Vagina (tissue), 2 donors: ENCODE measurements around the gene AK9.

Experiments used
- CTCF ChIP-seq, 3 experiments: fragments of 450-650 bp in 2 of 3; fragments of 200-600 bp in 1 of 3; sonication (generic) in 1 of 3; IDR thresholded peaks; one replicate each; pipeline ENCODE4 v1.5.1; 2017 to 2019; ENCODE audit warnings: antibody characterized with exemption in 3 of 3, mild to moderate bottlenecking in 2 of 3, moderate library complexity in 2 of 3
- POLR2AphosphoS5 ChIP-seq, 2 donors: sonication (generic); formaldehyde crosslinking; IDR thresholded peaks; one replicate each; pipeline ENCODE4 v1.9.0; 2017; ENCODE audit warnings: antibody characterized with exemption in 2 of 2, mild to moderate bottlenecking in 2 of 2, low read depth in 1 of 2; ENCODE audit not compliant: insufficient read depth in 1 of 2

GRCh38 chr6:109676724-109677123, 14.3 kb downstream of the AK9 start:
- no peak for TF ChIP-seq CTCF (IDR thresholded peaks at IDR 0.05)
- no peak for TF ChIP-seq POLR2AphosphoS5 (IDR thresholded peaks at IDR 0.05; ENCODE audit: insufficient read depth in 1 of 2, low read depth in 1 of 2)
